ENCODE measurements around the gene EGFLAM.

- TF ChIP-seq, protein P1, sequence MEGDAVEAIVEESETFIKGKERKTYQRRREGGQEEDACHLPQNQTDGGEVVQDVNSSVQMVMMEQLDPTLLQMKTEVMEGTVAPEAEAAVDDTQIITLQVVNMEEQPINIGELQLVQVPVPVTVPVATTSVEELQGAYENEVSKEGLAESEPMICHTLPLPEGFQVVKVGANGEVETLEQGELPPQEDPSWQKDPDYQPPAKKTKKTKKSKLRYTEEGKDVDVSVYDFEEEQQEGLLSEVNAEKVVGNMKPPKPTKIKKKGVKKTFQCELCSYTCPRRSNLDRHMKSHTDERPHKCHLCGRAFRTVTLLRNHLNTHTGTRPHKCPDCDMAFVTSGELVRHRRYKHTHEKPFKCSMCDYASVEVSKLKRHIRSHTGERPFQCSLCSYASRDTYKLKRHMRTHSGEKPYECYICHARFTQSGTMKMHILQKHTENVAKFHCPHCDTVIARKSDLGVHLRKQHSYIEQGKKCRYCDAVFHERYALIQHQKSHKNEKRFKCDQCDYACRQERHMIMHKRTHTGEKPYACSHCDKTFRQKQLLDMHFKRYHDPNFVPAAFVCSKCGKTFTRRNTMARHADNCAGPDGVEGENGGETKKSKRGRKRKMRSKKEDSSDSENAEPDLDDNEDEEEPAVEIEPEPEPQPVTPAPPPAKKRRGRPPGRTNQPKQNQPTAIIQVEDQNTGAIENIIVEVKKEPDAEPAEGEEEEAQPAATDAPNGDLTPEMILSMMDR (IDR thresholded peaks at IDR 0.05 in 2 of 3, conservative IDR thresholded peaks at IDR 0.05 in 1 of 3; ENCODE audit: control insufficient read depth in 2 of 3, extremely low read depth in 1 of 3, insufficient read depth in 1 of 3, low read depth in 3 of 3, low read length in 3 of 3): no peak
- no peak for TF ChIP-seq TARDBP (IDR thresholded peaks at IDR 0.05; ENCODE audit: borderline replicate concordance)
These were observed 123.0 kb downstream of the EGFLAM start for GRCh38 chr5:38381361-38381760.

All from GM12878 (cell line).